HEK293 (cell line): ENCODE data around the gene ZNF335.
"Not testable (repeated sequence)": the region's sequence is repeated elsewhere in the genome, so short reads cannot be mapped to it uniquely, and the experiment has no call there.

Experiments used
- CTCF ChIA-PET: fragments of 350-600 bp; formaldehyde crosslinking; extraction: SDS; loops from one replicate; lab custom pipeline; 2021; ENCODE audit warnings: antibody characterized with exemption; lab: Yijun Ruan, JAX
- POLR2A ChIA-PET: fragments of 300-600 bp; formaldehyde crosslinking; extraction: SDS; loops from one replicate; lab custom pipeline; 2020; ENCODE audit warnings: antibody characterized with exemption, inconsistent platforms; lab: Yijun Ruan, JAX
- H3K27ac ChIP-seq: fragments of 200-500 bp; sonication (Bioruptor generic); 2 replicates; pipeline ENCODE4 v1.5.1; 2014; ENCODE audit warnings: low read depth, low read length, control low read depth, inconsistent platforms; ENCODE audit errors: extremely low read depth
- H3K36me3 ChIP-seq, 2 experiments: fragments of 200-500 bp in 1 of 2; sonication (Bioruptor generic) in 1 of 2; 1 replicate in 1 of 2; 2 replicates in 1 of 2; pipeline ENCODE4 v1.5.1; 2014 to 2017; ENCODE audit warnings: inconsistent platforms in 2 of 2, low read length in 2 of 2; ENCODE audit not compliant: control insufficient read depth in 2 of 2, insufficient read depth in 1 of 2
- H3K4me1 ChIP-seq: fragments of 200-500 bp; sonication (Bioruptor generic); 2 replicates; pipeline ENCODE4 v1.5.1; 2014; ENCODE audit warnings: mild to moderate bottlenecking, low read length, inconsistent platforms; ENCODE audit not compliant: control insufficient read depth, insufficient read depth
- H3K4me3 ChIP-seq: 2 replicates; pipeline ENCODE4 v1.5.1; 2011; ENCODE audit warnings: low read depth, mild to moderate bottlenecking, control low read depth, low read length, moderate library complexity
- H3K9me3 ChIP-seq: fragments of 200-500 bp; sonication (Bioruptor generic); 2 replicates; pipeline ENCODE4 v1.5.1; 2014; ENCODE audit warnings: low read depth, low read length, inconsistent platforms; ENCODE audit not compliant: control insufficient read depth, insufficient read depth
- ZIC2 ChIP-seq: fragments of 450-650 bp; formaldehyde crosslinking; IDR thresholded peaks from 2 replicates; pipeline ENCODE4 v1.5.1; 2016; ENCODE audit warnings: missing biosample characterization, missing genetic modification characterization
- ZNF266 ChIP-seq: fragments of 450-650 bp; formaldehyde crosslinking; IDR thresholded peaks from 2 replicates; pipeline ENCODE4 v1.5.1; 2016; ENCODE audit warnings: missing biosample characterization, missing genetic modification characterization, low read depth
- ZNF311 ChIP-seq: fragments of 450-650 bp; formaldehyde crosslinking; IDR thresholded peaks from 2 replicates; pipeline ENCODE4 v1.5.1; 2017; ENCODE audit warnings: missing biosample characterization, missing genetic modification characterization, borderline replicate concordance
- ZNF366 ChIP-seq: fragments of 450-650 bp; formaldehyde crosslinking; conservative IDR thresholded peaks from 2 replicates; pipeline ENCODE4 v1.5.1; 2016; ENCODE audit warnings: missing biosample characterization, missing genetic modification characterization
- ZNF48 ChIP-seq: fragments of 450-650 bp; formaldehyde crosslinking; IDR thresholded peaks from 2 replicates; pipeline ENCODE4 v1.5.1; 2016; ENCODE audit warnings: missing biosample characterization, missing genetic modification characterization
- ZNF514 ChIP-seq: fragments of 450-650 bp; formaldehyde crosslinking; IDR thresholded peaks from 2 replicates; pipeline ENCODE4 v1.5.1; 2016; ENCODE audit warnings: missing biosample characterization, missing genetic modification characterization
- ZNF629 ChIP-seq: fragments of 450-650 bp; formaldehyde crosslinking; IDR thresholded peaks from 2 replicates; pipeline ENCODE4 v1.5.1; 2017; ENCODE audit warnings: missing biosample characterization, missing genetic modification characterization
- ZNF692 ChIP-seq: fragments of 450-650 bp; formaldehyde crosslinking; IDR thresholded peaks from 2 replicates; pipeline ENCODE4 v1.5.1; 2016; ENCODE audit warnings: missing biosample characterization, missing genetic modification characterization
- TF ChIP-seq, protein P1 (sequence below): fragments of 450-650 bp; formaldehyde crosslinking; IDR thresholded peaks from 2 replicates; pipeline ENCODE4 v1.5.1; 2016; ENCODE audit warnings: missing biosample characterization, missing genetic modification characterization
- TF ChIP-seq, protein P2 (sequence below): fragments of 450-650 bp; formaldehyde crosslinking; IDR thresholded peaks from 2 replicates; pipeline ENCODE4 v1.5.1; 2016; ENCODE audit warnings: missing biosample characterization, missing genetic modification characterization
- TF ChIP-seq, protein P3 (sequence below): fragments of 450-650 bp; formaldehyde crosslinking; IDR thresholded peaks from 2 replicates; pipeline ENCODE4 v1.5.1; 2016; ENCODE audit warnings: missing biosample characterization, missing genetic modification characterization, low read depth
- TF ChIP-seq, protein P4 (sequence below): fragments of 450-650 bp; formaldehyde crosslinking; IDR thresholded peaks from 2 replicates; pipeline ENCODE4 v1.5.1; 2016; ENCODE audit warnings: missing biosample characterization, missing genetic modification characterization

Gene ZNF335

GRCh38 chr20:45997187-45997586 lies 25.2 kb upstream of the ZNF335 start:
- TF ChIP-seq ZNF48: no peak
- peak; percentile 50; the same call in 1 of the 2 replicates for TF ChIP-seq ZNF692 (tag by site-specific recombination)
- TF ChIP-seq, protein P1, sequence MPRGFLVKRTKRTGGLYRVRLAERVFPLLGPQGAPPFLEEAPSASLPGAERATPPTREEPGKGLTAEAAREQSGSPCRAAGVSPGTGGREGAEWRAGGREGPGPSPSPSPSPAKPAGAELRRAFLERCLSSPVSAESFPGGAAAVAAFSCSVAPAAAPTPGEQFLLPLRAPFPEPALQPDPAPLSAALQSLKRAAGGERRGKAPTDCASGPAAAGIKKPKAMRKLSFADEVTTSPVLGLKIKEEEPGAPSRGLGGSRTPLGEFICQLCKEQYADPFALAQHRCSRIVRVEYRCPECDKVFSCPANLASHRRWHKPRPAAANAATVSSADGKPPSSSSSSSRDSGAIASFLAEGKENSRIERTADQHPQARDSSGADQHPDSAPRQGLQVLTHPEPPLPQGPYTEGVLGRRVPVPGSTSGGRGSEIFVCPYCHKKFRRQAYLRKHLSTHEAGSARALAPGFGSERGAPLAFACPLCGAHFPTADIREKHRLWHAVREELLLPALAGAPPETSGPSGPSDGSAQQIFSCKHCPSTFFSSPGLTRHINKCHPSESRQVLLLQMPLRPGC (tag by site-specific recombination): peak; percentile 36; the same call in 1 of the 2 replicates
- TF ChIP-seq, protein P2, sequence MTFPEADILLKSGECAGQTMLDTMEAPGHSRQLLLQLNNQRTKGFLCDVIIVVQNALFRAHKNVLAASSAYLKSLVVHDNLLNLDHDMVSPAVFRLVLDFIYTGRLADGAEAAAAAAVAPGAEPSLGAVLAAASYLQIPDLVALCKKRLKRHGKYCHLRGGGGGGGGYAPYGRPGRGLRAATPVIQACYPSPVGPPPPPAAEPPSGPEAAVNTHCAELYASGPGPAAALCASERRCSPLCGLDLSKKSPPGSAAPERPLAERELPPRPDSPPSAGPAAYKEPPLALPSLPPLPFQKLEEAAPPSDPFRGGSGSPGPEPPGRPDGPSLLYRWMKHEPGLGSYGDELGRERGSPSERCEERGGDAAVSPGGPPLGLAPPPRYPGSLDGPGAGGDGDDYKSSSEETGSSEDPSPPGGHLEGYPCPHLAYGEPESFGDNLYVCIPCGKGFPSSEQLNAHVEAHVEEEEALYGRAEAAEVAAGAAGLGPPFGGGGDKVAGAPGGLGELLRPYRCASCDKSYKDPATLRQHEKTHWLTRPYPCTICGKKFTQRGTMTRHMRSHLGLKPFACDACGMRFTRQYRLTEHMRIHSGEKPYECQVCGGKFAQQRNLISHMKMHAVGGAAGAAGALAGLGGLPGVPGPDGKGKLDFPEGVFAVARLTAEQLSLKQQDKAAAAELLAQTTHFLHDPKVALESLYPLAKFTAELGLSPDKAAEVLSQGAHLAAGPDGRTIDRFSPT (tag by site-specific recombination): peak; percentile 67
- TF ChIP-seq, protein P3, sequence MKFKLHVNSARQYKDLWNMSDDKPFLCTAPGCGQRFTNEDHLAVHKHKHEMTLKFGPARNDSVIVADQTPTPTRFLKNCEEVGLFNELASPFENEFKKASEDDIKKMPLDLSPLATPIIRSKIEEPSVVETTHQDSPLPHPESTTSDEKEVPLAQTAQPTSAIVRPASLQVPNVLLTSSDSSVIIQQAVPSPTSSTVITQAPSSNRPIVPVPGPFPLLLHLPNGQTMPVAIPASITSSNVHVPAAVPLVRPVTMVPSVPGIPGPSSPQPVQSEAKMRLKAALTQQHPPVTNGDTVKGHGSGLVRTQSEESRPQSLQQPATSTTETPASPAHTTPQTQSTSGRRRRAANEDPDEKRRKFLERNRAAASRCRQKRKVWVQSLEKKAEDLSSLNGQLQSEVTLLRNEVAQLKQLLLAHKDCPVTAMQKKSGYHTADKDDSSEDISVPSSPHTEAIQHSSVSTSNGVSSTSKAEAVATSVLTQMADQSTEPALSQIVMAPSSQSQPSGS (tag by site-specific recombination): 0 out of 2 replicates have a peak, but pooled peaks have one; percentile 27
- TF ChIP-seq ZNF266: no peak
- TF ChIP-seq ZNF629: peak; percentile 55; the same call in 1 of the 2 replicates
- TF ChIP-seq ZNF311 (tag by site-specific recombination): no peak
- no peak for TF ChIP-seq ZNF514 (tag by site-specific recombination)
- Histone ChIP-seq H3K9me3 (no peaks in the 10 kb centered on the region), H3K4me3 (no peak overlapping the region), H3K27ac (no peak overlapping the region), H3K4me1 (no peaks in the 10 kb centered on the region), H3K36me3 (no peaks in the 10 kb centered on the region)
- ChIA-PET POLR2A (no interaction called here), CTCF (interaction anchor here (0.6 to 6.4 kb wide), 3 partner anchors 10 to 16 kb away, joined by 3 to 49 read pairs (median 5); partner anchors contain the start of gene MMP9)

DNA sequence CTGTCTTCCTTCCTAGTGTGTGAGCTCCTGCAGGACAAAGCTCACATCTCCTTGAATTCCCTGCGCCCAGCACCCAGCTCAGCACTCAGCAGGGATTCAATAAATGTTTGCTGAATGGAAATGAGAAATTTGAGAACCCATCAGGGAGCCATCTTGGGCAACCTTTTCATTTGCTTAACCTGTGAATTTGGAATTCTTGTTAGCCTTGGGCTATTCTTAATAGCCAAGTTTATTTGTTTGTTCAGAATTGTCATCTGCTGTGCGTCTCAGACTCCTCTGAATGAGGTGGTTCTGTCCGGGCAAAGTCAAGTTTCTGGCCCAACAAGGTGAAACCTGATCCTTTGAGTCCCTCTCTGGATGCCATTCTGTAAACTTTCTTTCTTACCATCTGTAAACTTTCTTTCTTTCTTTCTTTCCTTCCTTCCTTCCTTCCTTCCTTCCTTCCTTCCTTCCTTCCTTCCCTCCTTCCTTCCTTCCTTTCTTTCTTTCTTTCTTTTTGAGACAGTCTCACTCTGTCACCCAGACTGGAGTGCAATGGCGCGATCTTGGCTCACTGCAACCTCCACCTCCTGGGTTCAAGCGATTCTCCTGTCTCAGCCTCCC lies 23.6 kb upstream of the ZNF335 start:
- H3K4me1 ChIP-seq, H3K4me3 ChIP-seq, H3K27ac ChIP-seq: not testable (repeated sequence)
- TF ChIP-seq ZIC2 (tag by site-specific recombination) (peak; percentile 69), ZNF629 (0 out of 2 replicates have a peak, but pooled peaks have one; percentile 8), ZNF366 (tag by site-specific recombination) (peak; percentile 98)
- TF ChIP-seq, protein P2 (tag by site-specific recombination): 0 out of 2 replicates have a peak, but pooled peaks have one; percentile 39
- TF ChIP-seq, protein P4, sequence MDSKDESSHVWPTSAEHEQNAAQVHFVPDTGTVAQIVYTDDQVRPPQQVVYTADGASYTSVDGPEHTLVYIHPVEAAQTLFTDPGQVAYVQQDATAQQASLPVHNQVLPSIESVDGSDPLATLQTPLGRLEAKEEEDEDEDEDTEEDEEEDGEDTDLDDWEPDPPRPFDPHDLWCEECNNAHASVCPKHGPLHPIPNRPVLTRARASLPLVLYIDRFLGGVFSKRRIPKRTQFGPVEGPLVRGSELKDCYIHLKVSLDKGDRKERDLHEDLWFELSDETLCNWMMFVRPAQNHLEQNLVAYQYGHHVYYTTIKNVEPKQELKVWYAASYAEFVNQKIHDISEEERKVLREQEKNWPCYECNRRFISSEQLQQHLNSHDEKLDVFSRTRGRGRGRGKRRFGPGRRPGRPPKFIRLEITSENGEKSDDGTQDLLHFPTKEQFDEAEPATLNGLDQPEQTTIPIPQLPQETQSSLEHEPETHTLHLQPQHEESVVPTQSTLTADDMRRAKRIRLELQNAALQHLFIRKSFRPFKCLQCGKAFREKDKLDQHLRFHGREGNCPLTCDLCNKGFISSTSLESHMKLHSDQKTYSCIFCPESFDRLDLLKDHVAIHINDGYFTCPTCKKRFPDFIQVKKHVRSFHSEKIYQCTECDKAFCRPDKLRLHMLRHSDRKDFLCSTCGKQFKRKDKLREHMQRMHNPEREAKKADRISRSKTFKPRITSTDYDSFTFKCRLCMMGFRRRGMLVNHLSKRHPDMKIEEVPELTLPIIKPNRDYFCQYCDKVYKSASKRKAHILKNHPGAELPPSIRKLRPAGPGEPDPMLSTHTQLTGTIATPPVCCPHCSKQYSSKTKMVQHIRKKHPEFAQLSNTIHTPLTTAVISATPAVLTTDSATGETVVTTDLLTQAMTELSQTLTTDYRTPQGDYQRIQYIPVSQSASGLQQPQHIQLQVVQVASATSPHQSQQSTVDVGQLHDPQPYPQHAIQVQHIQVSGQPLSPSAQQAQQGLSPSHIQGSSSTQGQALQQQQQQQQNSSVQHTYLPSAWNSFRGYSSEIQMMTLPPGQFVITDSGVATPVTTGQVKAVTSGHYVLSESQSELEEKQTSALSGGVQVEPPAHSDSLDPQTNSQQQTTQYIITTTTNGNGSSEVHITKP: peak; percentile 99
- TF ChIP-seq, all 188 proteins: peak for 5; not testable (repeated sequence) for 183
- H3K36me3 ChIP-seq, POLR2A ChIA-PET, H3K9me3 ChIP-seq: not testable (repeated sequence)
- CTCF ChIA-PET: interaction anchor here (0.6 to 2.6 kb wide), 8 partner anchors 9 to 1822 kb away, joined by 3 to 19 read pairs (median 3); no protein-coding TSS in a partner anchor
